NCI-H1694 (cell line): ENCODE measurements around the gene AJUBA.
"Not testable (repeated sequence)": the region's sequence is repeated elsewhere in the genome, so short reads cannot be mapped to it uniquely, and the experiment has no call there.

ENCODE experiments used
- DNase-seq: peaks from one replicate; lab custom pipeline; 2025; lab: John Stamatoyannopoulos, UW

AJUBA gene

DNA sequence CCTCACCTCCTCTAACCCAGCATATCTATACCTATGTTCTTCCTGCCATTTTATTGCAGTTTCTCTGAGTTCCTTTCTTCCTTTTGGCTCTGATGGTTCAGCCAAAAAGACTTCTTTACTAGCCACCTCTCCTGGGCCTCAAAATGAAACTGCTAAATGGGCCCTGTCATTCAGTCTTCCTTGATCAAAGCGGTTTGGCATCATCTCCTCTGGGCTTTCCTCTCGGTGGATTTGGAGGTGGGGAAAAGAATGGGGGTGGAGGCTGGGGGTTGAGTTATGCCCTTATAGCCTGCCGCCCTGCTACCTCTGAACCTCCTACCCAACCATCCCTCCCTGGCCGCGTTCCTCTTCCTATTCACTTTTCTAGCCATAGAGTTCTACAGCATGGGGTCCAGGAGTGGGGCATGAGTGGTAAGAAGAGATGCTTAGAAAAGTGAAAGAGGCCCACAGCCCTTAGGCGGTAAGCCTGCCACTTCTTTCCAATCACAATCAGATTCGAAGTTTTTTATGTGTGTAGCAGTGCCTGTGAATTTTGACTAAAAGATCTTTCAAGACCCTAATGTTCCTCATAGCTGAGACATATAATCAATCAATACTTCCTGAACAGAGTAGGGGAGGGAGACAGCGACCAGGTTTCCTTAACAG, 2.5 kb downstream of the AJUBA start:
- no peak for DNase-seq

DNA sequence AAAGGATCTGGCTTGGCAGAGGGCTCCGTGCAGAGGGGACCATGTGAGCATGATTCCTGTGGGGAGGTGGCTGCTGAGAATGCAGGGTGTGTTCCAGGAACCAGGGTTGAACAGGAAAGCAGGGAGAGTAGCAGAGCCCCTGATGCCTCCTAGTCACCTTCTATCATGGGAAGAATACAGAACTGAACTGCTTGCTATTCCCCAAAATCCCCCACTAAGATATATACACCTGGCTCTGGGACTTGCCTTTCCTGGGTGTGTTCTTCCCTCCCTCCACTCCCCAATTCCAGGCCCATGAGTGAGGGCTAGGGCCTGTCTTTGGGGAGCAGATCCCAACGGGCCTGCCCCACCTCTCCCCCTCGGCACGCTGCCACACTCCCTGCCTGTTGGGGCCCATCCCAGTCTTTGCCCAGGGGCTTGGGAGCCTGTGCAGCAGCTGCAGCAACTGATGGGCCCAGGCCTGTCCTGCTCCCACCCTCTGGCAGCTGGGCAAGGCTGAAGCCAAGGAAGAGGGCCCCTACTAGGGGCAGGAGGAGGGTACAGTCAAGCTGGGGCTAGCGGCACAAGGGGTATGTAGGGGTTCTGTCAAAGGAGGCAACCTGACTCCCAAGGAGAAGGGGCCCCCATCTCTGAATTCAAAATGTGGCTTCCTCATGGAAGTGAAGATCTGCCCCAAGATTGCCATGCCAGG, 3.2 kb downstream of the AJUBA start:
- DNase-seq = peak; percentile 69

DNA sequence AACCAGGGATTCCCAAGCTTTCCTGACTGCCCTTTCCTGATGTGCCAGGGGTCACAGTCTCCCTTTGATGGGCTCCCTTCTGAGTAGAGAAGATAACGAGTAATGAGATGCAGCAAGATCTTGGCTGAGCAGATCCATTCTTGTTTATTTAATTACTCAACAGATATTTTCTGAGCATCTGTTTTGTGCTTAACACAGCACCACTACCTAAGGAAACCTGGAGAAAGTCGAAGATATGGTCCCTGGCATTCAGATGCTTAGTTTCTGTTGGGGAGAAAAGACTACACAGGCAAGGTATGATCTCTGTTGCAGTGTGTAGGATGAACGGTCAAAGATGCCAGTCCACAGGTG, 3.9 kb downstream of the AJUBA start:
- no peak for DNase-seq

DNA sequence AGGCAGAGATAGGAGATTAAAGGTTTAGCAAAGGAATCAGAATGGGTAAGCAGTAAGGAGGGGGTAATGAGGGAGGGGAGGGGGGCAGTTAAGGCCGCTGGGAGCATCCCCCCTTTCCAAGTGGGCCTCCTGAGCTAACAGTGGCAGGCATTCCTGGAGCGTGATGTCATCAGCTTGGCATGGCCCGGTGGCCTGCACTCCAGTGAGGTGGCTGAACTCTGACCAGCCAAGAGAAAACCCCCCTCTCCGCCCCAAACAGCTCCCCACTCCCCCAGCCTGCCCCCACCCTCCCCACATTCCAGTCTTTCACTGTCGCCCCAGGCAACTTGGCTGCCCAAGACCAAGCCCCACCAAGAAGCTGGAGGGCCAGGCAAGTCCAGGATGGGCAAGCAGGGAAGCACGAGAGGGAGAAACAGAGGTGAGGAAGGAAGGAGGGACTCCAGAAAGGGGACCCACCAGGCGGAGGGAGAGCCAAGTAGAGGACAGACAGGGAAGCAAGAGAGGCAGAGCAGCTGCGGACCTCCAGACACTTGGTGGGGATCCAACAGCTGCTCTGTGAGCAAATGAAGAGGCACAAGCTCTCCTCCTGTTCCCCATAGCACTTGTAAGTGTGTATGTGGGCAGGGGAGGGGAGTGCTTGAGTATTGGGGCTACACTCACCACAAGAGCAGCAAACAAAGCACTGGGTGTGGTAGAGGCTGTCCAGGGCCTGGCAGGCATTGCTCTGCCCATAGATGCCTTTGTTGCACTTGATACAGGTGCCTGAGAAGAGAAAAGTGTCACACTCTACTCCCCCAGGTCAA, 4.5 kb downstream of the AJUBA start:
- peak; percentile 40 for DNase-seq

DNA sequence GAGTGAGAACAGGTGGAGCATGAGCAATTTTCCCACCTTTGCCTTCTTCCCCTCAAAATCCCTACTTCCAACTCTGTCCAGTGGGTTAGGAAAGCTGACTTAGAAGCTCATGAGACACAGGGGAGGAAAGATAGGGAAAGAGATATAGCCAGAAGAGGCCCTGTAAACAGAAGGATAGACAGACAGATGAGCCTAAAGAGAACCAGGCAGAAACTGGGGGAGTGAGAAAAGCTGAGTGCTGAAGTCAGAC, 5.0 kb downstream of the AJUBA start:
- no peak for DNase-seq

DNA sequence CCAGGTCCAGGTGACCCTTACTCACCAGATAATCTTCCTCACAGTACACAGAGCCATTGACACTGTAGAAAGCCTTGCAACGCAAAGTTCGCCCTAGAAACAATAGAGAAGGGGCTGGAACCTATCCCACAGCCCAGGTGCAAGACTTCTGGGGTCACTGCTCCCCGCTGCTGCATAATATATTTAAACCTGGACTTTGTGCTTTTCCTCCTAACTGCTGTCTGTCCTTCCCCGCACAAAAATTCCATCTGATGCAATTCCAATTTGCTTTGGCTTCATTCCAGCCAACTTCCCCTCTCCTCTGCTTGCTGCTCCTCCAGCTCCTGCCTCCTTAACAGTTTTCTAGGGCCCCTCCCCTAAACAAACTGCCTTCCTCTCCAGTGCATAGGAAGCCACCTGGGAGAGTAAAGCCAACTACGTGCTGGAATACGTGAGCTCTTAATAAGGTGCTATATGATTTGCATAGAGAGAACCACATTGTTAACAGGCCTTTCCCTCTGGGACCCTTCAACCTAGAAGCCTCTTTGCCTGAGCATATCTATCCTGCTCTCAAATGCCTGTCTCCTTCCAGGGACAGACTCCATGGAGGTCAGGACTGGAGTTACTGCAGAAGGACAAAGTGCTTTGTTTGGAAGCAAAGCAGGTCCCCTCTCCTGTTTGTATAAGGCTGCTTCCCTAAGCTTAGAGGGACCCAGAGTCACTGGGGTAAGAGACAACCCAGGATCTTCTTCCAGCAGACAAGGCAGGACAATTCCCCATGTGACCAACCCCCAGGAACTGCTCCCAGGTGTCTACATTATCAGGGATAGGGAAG, 5.5 kb downstream of the AJUBA start:
- DNase-seq = no peak

DNA sequence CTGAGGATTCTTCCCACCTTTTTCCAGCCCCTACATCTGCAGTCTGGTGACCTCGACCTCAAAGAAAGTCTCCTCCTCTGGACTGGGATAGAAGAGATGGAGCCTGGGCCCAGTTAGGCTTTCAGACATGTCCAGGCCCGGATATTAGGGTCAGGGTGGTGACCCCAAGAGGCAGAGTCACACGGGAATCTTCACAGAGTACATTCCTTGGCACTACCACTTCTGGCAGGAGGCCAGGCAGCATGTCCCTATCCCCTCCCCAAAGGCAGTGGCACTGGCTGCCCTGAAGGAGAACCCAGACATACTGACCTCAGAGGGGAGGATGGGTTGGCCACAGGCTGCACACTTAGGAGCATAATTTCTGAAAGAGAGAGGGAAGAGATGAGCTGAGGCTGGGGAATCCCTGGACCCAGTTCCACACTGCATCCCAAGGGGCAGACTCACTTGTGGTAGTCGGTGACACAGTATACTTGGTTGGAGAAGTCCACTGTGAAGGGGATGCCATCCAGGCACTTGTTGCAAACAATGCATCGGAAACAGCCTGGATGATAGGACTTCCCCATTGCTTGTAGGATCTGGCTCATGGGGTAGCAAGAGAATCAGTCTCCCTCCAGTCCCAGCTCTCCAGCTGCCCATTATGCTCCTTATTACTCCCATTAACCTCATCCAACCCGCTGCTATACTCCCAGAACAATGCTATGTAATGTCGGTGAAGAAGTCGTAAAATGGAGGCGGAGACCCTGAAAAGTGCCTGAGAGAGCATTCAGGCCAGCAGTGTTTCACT, 7.6 kb downstream of the AJUBA start:
- no peak for DNase-seq

DNA sequence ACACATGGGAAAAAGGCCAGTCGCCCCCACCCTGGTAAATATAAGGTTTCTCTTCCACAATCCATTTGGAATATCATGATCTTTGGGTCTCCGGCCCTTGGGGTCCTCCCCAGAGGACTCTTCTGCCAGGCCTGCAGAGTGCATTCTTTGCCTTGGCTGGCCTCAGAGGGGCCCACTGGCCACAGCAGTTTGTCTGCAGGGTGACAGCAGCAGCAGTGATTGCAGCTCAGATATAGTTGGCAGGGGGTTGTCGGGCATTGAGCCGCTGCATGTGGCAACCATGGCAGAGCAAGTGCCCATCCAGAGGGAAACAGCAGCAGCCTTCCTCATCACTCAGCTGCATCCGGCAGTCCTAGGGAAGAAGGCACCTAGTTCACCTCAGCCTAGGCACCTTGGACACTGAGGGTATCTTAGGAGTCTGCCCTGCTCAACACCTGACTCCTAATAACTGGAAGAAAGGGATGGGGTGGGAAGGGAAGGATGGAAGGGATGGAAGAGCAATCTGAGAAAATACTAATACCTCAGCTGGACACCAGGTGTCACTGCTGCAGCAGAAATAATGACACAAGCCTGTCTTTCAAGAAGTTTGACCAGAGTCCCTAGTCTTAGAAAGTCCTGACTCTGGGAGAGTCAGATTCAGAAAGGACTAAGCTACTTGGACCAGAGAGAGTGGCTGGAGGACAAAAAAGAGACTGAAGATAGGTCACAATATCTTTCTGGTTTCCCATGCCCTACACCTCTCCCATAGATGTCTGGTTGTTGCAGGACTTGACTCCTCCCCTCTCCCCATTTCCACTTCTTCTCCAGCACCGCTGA, 8.9 kb downstream of the AJUBA start:
- peak; percentile 55 for DNase-seq

DNA sequence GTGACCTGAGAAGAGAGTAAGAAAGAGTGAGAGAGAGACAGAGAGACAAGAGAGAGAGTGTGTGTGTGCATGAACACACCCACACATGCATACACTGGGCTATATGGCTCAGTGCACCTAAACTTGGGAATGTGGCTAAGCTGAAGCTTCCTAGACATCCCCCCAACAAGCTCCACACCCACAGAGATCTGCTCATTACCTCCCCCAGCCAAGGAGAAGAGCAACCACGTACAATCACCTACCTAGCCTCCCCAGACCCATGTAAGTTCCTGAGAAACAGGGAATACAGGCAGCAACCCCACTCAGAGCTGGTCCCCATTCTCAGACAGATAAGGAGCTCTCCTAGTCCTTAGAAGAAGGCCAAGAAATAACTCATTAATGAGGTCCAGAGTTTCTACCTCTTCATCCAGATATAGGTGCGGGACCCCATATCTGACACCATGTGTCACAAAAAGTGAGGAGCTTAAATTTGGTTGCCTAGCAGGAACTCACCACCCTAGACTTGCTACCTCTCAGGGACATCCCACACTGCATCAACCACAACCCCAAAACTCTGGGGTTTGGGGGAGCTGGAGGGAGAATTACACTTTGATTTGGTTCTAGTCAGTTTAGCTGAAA, 9.9 kb downstream of the AJUBA start:
- DNase-seq = no peak

DNA sequence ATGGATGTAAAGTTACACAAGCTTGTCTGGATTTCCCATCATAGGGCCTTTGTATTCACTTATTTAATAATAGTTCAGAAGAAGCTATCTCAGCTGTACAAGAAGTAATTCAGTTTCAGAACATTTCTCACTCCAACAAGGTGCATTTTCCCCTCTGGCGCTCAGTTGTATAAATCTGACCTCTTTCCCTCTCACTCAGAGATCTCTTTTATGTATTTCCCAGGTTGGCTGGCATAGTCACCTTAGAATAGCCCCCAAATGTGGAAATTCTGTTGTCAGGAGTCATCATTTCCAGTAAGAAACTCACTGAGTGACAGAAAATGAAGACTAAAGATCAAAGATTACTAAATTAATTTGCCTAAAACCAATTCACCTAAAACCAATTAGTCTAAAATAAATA, 11.2 kb downstream of the AJUBA start:
- no peak for DNase-seq

DNA sequence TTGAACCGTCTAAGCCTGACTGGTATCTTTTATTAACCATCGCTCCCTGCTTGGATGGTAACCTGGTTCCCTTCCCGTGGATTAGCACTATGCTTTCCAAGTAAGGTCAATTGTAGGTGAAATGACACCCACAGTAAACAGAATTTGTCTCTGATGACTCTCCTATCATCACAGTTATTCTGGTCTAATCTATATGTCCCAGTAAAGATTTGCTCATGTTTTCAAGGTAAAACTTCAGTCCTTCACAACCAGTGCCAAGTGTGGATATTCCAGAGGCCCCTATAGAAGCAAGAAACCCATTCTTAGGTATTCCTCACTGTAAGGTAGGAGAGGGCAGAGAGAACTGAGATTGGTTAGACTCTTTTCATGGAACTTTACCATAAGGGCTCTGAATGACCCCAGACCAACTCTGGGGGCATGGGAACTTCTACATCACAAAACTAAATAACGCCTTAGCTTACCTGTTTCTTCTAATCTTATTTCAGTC, 15.5 kb downstream of the AJUBA start:
- no peak for DNase-seq

DNA sequence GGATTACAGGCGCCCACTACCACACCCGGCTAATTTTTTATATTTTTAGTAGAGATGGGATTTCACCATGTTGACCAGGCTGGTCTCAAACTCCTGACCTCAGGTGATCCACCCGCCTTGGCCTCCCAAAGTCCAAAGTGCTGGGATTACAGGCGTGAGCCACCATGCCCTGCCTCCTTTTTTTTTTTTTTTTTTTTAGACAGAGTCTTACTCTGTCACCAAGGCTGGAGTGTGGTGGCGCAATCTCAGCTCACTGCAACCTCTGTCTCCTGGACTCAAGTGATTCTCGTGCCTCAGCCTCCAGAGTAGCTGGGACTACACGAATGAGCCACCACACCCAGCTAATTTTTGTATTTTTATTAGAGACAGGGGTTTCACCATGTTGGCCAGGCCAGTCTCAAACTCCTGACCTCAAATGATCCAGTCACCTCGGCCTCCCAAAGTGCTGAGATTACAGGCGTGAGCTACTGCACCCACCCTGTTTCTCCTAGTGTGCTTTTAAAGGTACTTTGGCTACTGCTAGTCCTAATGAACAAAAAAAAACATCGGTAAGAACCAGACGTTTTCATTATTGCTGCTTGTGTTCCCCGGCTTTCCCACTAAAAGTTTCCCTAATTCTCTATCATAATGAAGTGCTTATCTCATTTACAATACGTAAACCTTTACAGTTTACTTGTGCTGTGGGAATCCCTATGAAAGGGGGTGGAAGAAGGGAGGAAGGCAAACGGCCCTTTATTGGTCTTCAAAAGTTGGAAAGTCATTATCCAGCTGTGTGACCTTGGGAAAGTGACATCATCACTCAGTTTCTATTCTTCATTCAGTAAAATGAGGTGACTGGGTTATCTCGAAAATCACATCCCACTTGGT, 16.2 kb downstream of the AJUBA start:
- DNase-seq = not testable (repeated sequence)

DNA sequence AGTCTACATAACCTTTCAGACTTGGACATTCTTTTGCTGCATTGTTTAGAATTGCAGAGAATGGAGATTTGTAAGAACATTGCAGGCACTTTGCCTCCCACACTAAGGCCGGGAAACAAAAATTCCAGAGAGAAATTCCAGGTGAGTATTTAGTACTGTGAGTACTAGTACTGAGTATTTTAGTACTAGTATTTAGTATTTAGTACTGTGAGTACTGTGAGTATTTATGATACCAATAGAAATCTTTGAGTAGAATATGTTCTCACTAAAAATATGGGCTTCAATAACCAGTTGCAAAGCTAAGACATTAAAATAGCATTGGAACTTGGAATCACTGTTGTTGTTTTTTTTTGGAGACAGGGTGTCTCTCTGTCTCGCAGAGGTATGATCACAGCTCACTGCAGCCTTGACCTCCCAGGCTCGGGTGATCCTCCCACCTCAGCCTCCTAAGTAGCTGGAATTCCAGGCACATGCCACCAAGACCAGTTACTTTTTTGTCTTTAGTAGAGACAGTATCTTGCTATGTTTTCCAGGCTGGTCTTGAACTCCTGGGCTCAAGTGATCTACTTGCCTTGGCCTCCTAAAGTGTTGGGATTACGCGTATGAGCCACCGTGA, 20.2 kb downstream of the AJUBA start:
- DNase-seq = no peak

DNA sequence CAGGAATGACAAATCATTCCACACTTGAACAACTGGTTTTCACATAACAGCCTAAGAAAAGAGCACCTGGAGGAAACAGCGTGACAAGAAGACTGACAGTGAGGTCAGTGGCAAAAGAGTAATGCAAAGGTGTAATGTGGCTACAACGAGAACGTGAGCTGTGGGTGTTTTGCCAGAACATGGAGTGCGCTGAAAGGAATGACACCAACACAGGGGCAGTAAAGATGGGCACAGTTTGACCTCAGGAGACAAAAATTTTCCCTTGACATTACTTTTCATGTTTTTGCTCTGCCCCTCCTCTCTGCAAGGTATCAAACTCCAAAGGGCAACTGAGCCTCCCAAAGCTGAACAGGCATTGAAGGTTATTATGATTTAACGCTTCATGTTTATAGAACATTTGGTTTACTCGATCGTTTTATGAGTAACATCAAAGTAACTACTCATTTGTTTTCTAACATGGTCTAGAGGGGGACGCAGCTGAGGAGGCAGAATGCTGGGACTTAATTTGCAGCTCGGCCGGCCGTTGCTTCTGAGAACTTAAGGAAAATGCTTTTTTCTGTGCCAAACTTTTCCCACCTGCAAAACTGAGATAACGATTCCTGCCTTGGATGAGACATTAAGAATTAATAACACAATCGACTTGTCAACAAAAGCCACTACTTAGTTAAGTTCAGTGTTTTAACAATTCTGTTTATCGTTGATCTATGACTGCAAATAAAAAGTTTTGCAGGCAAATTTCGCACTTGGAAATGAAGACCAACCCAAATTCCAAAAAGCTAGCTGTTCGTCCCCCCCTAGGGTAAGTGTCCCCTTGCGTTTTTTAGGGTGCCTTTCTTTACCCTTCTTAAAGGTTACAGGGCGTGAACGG, 26.4 kb downstream of the AJUBA start:
- DNase-seq = no peak

DNA sequence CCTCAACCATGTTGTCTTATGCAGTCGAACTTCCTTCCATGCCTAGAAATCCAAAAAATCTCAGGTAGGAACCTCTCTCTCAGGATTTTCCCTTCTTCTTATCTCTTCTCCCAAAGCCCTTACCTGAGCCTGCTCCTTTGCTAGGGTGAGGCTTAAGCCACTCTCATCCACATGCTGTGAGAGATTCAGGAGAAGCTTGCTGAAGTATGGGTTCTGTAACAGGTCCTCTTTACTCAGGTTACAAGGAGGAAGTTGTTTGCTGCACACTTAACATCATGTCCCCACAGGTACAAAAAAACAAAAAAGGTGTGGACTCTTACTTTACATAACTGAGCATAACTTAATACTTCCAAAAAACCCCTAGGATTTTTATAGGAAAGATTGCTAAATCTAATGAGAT, 29.9 kb downstream of the AJUBA start:
- no peak for DNase-seq

DNA sequence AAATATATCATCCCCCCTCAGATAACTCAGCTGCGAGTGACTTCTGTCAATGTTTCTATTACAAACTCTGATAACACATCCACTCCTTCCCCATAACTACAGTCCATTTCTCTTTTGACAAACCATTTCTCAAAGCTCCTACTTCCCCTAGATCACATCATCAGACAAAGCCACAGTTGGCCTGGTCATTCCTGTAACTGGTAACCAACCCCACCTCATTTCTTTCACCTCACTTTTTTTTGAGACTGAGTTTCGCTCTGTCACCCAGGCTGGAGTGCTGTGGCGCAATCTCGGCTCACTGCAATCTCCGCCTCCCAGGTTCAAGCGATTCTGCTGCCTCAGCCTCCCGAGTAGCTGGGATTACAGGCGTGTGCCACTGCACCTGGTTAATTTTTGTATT, 30.6 kb downstream of the AJUBA start:
- not testable (repeated sequence) for DNase-seq

DNA sequence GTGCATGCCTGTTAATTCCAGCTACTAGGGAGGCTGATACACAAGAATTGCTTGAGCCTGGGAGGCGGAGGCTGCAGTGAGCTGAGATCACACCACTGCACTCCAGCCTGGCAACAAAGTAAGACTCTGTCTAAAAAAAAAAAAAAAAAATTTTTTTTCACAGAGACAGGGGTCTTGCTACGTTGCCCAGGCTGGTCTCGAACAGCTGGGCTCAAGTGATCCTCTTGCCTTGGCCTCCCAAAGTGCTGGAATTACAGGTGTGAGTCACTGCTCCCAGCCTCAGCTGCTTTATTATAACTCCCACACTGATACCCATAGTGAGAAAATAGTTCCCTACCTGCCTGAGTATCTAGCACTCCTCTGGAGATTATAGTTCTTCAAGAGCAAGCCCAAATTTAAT, 36.7 kb downstream of the AJUBA start:
- no peak for DNase-seq

DNA sequence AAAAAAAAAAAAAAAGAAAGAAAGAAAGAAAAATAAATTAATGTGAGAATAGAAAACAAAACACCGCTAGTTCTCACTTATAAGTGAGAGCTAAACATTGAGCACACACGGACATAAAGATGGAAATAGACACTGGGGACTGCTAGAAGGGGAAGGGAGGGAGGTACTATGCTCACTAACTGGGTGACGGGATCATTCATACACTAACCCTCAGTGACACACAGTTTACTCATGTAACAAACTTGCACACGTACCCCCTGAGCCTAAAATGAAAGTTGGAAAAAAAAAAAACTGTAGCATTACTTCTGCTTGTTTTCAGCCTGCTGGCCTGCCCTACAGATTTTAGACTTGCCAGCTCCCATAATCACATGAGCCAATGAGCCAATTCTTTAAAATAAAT, 42.7 kb downstream of the AJUBA start:
- no peak for DNase-seq
